CD14-positive monocyte (primary cell): ENCODE data around the gene PRPF40B. TPM values are rescaled to one million over a fixed set of nuclear protein-coding genes. Genes with fewer than 3 reads are reported as not detected.

Experiments used
- DNase-seq, 3 donors: peaks; one replicate each; pipeline ENCODE4 v3.0.0-alpha.2; 2011 to 2022
- H2AFZ ChIP-seq: 2 replicates; pipeline ENCODE4 v1.6.0; 2012; ENCODE audit warnings: mild to moderate bottlenecking, low read depth, low read length, inconsistent platforms; ENCODE audit not compliant: insufficient read depth, poor library complexity, severe bottlenecking
- H3K27ac ChIP-seq, 2 donors: 1 replicate in 1 of 2; 2 replicates in 1 of 2; pipeline ENCODE4 v1.5.1; 2012 to 2013; ENCODE audit warnings: low read length in 2 of 2, control low read depth in 1 of 2, inconsistent platforms in 1 of 2, low read depth in 1 of 2, mild to moderate bottlenecking in 1 of 2
- H3K27me3 ChIP-seq, 2 donors: one replicate each; pipeline versions ENCODE4 v1.6.0 to v1.6.1; 2011 to 2013; ENCODE audit warnings: low read length in 2 of 2; ENCODE audit not compliant: control insufficient read depth in 2 of 2, insufficient read depth in 2 of 2
- H3K36me3 ChIP-seq, 2 donors: replicated peaks in 1 of 2; 1 replicate in 1 of 2; 2 replicates in 1 of 2; pipeline versions ENCODE4 v1.5.1 to v1.6.1; 2012 to 2013; ENCODE audit warnings: low read length in 2 of 2, control low read depth in 1 of 2, inconsistent platforms in 1 of 2, mild to moderate bottlenecking in 1 of 2; ENCODE audit not compliant: insufficient read depth in 2 of 2, control insufficient read depth in 1 of 2
- H3K4me1 ChIP-seq, 2 donors: 1 replicate in 1 of 2; 2 replicates in 1 of 2; pipeline versions ENCODE4 v1.5.1 to v1.6.1; 2012 to 2013; ENCODE audit warnings: low read length in 2 of 2, control low read depth in 1 of 2, inconsistent platforms in 1 of 2, mild to moderate bottlenecking in 1 of 2, moderate library complexity in 1 of 2; ENCODE audit not compliant: insufficient read depth in 2 of 2, control insufficient read depth in 1 of 2
- H3K4me2 ChIP-seq: replicated peaks from 2 replicates; pipeline ENCODE3; 2012; ENCODE audit warnings: low read length, moderate library complexity, mild to moderate bottlenecking; ENCODE audit not compliant: poor library complexity, severe bottlenecking; ENCODE audit errors: extremely low read depth
- H3K4me3 ChIP-seq, 3 experiments: fragments of 200-600 bp in 1 of 3; sonication (generic) in 1 of 3; replicated peaks in 1 of 3; 1 replicate in 2 of 3; 2 replicates in 1 of 3; pipeline ENCODE4 v1.5.1; 2011 to 2013; ENCODE audit warnings: low read length in 3 of 3, mild to moderate bottlenecking in 3 of 3, control low read depth in 2 of 3, low read depth in 2 of 3, inconsistent platforms in 1 of 3, moderate library complexity in 1 of 3
- H3K79me2 ChIP-seq: 2 replicates; pipeline ENCODE4 v1.6.0; 2012; ENCODE audit warnings: mild to moderate bottlenecking, control low read depth, inconsistent platforms, low read length, moderate library complexity; ENCODE audit not compliant: insufficient read depth
- H3K9ac ChIP-seq: 2 replicates; pipeline ENCODE4 v1.6.0; 2017; ENCODE audit warnings: low read length, mild to moderate bottlenecking; ENCODE audit not compliant: insufficient read depth, poor library complexity, severe bottlenecking
- H3K9me3 ChIP-seq, 2 donors: replicated peaks in 1 of 2; 1 replicate in 1 of 2; 2 replicates in 1 of 2; pipeline versions ENCODE4 v1.5.1 to v1.6.1; 2012 to 2013; ENCODE audit warnings: low read length in 2 of 2, control low read depth in 1 of 2; ENCODE audit not compliant: control insufficient read depth in 1 of 2, insufficient read depth in 1 of 2
- H4K20me1 ChIP-seq: 2 replicates; pipeline ENCODE4 v1.6.0; 2012; ENCODE audit warnings: mild to moderate bottlenecking, low read length, control low read depth, moderate library complexity; ENCODE audit not compliant: insufficient read depth
- H3K27ac Mint-ChIP-seq, 7 donors: one replicate each; pipeline ENCODE4 v1.8.0; 2020; ENCODE audit warnings: mild to moderate bottlenecking in 7 of 7, mixed read lengths in 7 of 7, moderate library complexity in 6 of 7, inconsistent platforms in 2 of 7
- H3K27me3 Mint-ChIP-seq, 3 donors: one replicate each; pipeline ENCODE4 v1.8.0; 2021 to 2022; ENCODE audit warnings: low read depth in 3 of 3, mild to moderate bottlenecking in 3 of 3, mixed read lengths in 3 of 3, moderate library complexity in 3 of 3, inconsistent platforms in 1 of 3
- H3K36me3 Mint-ChIP-seq, 2 donors: one replicate each; pipeline ENCODE4 v1.8.0; 2020; ENCODE audit warnings: mixed read lengths in 2 of 2, inconsistent platforms in 1 of 2, mild to moderate bottlenecking in 1 of 2
- H3K4me1 Mint-ChIP-seq: one replicate; pipeline ENCODE4 v1.8.0; 2020; ENCODE audit warnings: mild to moderate bottlenecking, mixed read lengths
- H3K4me3 Mint-ChIP-seq, 2 donors: one replicate each; pipeline ENCODE4 v1.8.0; 2020; ENCODE audit warnings: mild to moderate bottlenecking in 2 of 2, mixed read lengths in 2 of 2, moderate library complexity in 1 of 2
- H3K9me3 Mint-ChIP-seq, 7 donors: one replicate each; pipeline ENCODE4 v1.8.0; 2020 to 2022; ENCODE audit warnings: mixed read lengths in 7 of 7, mild to moderate bottlenecking in 6 of 7, moderate library complexity in 6 of 7, inconsistent platforms in 2 of 7
- WGBS: methylation state at CpG from one replicate; pipeline ENCODE4 v1.1.5; 2013; ENCODE audit warnings: missing lambda C conversion rate; ENCODE audit not compliant: insufficient coverage; 5-methylcytosine and 5-hydroxymethylcytosine counted together
- intact Hi-C, 2 donors: fragments of 100-400 bp; cut with micrococcal nuclease; formaldehyde crosslinking; loops; one replicate each; pipeline versions ENCODE4 v1.15.0 to v1.15.1; 2023
- polyA plus RNA-seq, 3 donors: library from polyadenylated mRNA; depleted of rRNA in 1 of 3; unstranded in 2 of 3; stranded (reverse) in 1 of 3; fragments of 300-500 nt in 2 of 3; fragments of >200 nt in 1 of 3; fragmentation: Illumina TruSeq in 2 of 3; gene quantifications; 1 replicate in 2 of 3; 2 replicates in 1 of 3; pipeline ENCODE4 v1.2.3, GENCODE V29; 2012 to 2021
- TF ChIP-seq, protein P1 (sequence below): fragments of 200-600 bp; IDR thresholded peaks from one replicate; pipeline ENCODE4 v1.8.0; 2022; ENCODE audit warnings: antibody characterized with exemption, mild to moderate bottlenecking

The PRPF40B gene
- polyA plus RNA-seq, 3 donors, result 0.14 to 1.3 (median 0.57) TPM

DNA sequence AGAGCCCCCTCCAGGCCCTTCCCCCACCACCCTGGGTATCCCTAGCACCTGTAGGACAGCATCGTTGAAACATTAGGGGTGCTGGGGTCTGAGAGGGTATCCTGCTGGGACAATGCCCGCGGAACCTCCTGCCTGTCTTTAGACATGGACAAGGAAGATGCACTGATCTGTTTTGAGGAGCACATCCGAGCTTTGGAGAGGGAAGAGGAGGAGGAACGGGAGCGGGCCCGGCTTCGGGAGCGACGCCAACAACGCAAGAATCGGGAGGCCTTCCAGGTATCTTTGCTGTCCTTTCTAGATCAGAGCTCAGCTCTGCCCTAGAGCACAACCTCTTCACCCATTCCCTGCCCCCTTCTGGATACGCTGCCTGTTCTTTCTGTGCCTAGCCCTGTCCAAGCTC is 13.2 kb downstream of the PRPF40B start:
- Histone ChIP-seq H2AFZ (no peak overlapping the region), H3K4me3 (no peak overlapping the region), H4K20me1 (no peaks in the 10 kb centered on the region), H3K27me3 (no peaks in the 10 kb centered on the region), H3K9ac (no peak overlapping the region), H3K27ac (no peak overlapping the region), H3K79me2 (no peaks in the 10 kb centered on the region), H3K36me3 (no peaks in the 10 kb centered on the region), H3K9me3 (no peaks in the 10 kb centered on the region), H3K4me1 (no peaks in the 10 kb centered on the region), H3K4me2 (no peak overlapping the region)
- no peak overlapping the region for H3K4me3 Mint-ChIP-seq
- no peaks in the 10 kb centered on the region for H3K36me3 Mint-ChIP-seq
- TF ChIP-seq, protein P1, sequence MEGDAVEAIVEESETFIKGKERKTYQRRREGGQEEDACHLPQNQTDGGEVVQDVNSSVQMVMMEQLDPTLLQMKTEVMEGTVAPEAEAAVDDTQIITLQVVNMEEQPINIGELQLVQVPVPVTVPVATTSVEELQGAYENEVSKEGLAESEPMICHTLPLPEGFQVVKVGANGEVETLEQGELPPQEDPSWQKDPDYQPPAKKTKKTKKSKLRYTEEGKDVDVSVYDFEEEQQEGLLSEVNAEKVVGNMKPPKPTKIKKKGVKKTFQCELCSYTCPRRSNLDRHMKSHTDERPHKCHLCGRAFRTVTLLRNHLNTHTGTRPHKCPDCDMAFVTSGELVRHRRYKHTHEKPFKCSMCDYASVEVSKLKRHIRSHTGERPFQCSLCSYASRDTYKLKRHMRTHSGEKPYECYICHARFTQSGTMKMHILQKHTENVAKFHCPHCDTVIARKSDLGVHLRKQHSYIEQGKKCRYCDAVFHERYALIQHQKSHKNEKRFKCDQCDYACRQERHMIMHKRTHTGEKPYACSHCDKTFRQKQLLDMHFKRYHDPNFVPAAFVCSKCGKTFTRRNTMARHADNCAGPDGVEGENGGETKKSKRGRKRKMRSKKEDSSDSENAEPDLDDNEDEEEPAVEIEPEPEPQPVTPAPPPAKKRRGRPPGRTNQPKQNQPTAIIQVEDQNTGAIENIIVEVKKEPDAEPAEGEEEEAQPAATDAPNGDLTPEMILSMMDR, result no peak
- H3K9me3 Mint-ChIP-seq, result no peaks in the 10 kb centered on the region
- 100% methylated on average over 4 of the region's 13 CpGs for WGBS
- DNase-seq, result no peak
- no peak overlapping the region for H3K27ac Mint-ChIP-seq
- peaks cover 2 to 3% (median 3%) of the 10 kb centered on the region in 3 donors for H3K27me3 Mint-ChIP-seq
- H3K4me1 Mint-ChIP-seq, result peaks cover 7% of the 10 kb centered on the region
- intact Hi-C loops, result loop anchor here in 1 of 2 donors (10.0 kb wide), 1 partner anchor 198 kb away; no protein-coding TSS in a partner anchor

DNA sequence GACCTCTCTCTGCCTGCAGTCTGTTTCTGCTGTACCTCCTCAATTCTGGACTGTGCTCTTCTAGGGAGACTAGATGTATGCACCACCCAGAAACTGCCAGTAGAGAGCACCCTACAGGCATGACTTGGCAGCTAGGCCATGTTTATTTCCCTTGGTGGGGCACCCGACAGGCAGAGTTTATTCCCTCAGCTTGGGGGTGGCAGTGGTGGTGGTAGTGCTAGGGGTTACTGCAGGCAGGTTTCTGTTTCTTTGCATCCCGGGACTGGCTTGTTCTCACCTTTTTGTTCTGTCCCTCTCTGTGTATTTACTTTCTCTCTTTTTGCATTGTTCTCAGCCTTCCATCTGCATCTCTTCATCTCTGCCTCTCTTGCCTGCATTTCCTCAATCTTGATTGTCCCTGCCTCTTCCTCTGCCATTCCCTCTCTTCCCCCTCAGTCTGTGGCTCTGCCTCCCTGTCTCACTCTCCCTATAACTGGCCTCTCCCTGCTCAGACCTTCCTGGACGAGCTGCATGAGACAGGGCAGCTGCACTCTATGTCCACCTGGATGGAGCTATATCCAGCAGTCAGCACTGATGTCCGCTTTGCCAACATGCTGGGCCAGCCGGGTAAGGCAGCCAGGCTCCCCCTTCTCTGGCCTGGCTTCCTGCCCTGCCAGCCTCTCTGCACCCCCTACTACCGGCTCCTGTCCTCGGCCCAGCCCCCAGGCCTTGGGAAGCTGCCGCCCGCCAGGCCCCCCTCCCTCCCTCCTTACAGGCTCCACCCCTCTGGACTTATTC is 13.8 kb downstream of the PRPF40B start:
- Histone ChIP-seq H3K9me3 (no peaks in the 10 kb centered on the region), H3K4me2 (no peak overlapping the region), H3K4me1 (no peaks in the 10 kb centered on the region), H3K9ac (no peak overlapping the region), H3K79me2 (no peaks in the 10 kb centered on the region), H3K27ac (no peak overlapping the region), H4K20me1 (no peaks in the 10 kb centered on the region), H3K27me3 (no peaks in the 10 kb centered on the region), H2AFZ (no peak overlapping the region), H3K36me3 (no peaks in the 10 kb centered on the region), H3K4me3 (no peak overlapping the region)
- no peaks in the 10 kb centered on the region for H3K36me3 Mint-ChIP-seq
- H3K4me3 Mint-ChIP-seq, result no peak overlapping the region
- TF ChIP-seq, protein P1, result peak; percentile 66
- intact Hi-C loops, result loop anchor here in 1 of 2 donors (10.0 kb wide), 1 partner anchor 198 kb away; no protein-coding TSS in a partner anchor
- peak overlapping the region in 1 of 7 donors; percentile 43 for H3K27ac Mint-ChIP-seq
- peaks cover 2 to 3% (median 3%) of the 10 kb centered on the region in 3 donors for H3K27me3 Mint-ChIP-seq
- 33% methylated on average over 3 of the region's 9 CpGs for WGBS
- peaks cover 7% of the 10 kb centered on the region for H3K4me1 Mint-ChIP-seq
- DNase-seq, result peak; percentile 18 to 49 (median 44)
- H3K9me3 Mint-ChIP-seq, result no peaks in the 10 kb centered on the region
